ENCODE measurements around the gene NOPCHAP1. TPM values are rescaled to one million over a fixed set of nuclear protein-coding genes. Genes with fewer than 3 reads are reported as not detected.

The NOPCHAP1 gene
- total RNA-seq, 1 experiment from 2014 or later = 49.3 TPM

DNA sequence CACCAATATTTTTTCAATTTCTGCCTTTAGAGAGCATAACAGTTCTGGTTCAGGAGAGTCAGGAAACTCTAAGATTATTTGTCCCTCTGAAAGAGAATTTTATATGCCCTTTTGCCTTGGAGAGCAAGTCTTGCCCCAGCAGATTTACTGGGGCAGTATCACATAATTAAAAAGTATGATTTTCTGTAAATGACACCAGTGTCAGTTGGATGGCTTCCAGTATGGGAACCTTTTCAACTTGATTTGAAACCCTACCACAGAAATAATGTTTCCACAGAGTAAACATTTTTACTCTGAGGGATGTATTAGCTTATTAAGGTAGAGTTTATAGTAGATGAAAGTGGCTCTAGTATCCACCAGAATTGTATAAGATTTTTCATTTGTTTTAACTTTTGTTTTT, 15.4 kb downstream of the NOPCHAP1 start:
- H3K14ac ChIP-seq (ENCODE audit: insufficient read depth, low read length) = no peak overlapping the region
- H2AFZ ChIP-seq (ENCODE audit: low read length) = no peak overlapping the region
- H3T11ph ChIP-seq (ENCODE audit: low read length) = no peak overlapping the region
- H3K27ac Mint-ChIP-seq = no peak overlapping the region
- H3K79me2 ChIP-seq (ENCODE audit: insufficient read depth, low read length) = no peaks in the 10 kb centered on the region
- no peaks in the 10 kb centered on the region for H3K9me3 ChIP-seq (ENCODE audit: control insufficient read depth, low read depth, low read length)
- no peak overlapping the region for H4K91ac ChIP-seq (ENCODE audit: insufficient read length, low read depth, low read length)
- no peak overlapping the region for H3K27ac ChIP-seq (ENCODE audit: insufficient read length, low read depth, low read length)
- no peak overlapping the region for H3K4ac ChIP-seq (ENCODE audit: low read depth, low read length)
- H2BK15ac ChIP-seq (ENCODE audit: low read depth, low read length) = no peak overlapping the region
- TF ChIP-seq CTCF (conservative IDR thresholded peaks at IDR 0.05) = no peak
- H3K27me3 Mint-ChIP-seq (ENCODE audit: low read depth) = no peaks in the 10 kb centered on the region
- peaks cover 69 to 91% (median 88%) of the 10 kb centered on the region in 3 experiments for H3K36me3 Mint-ChIP-seq (ENCODE audit: insufficient read depth in 1 of 3, low read depth in 3 of 3)
- no peaks in the 10 kb centered on the region for H4K20me1 ChIP-seq (ENCODE audit: control insufficient read depth, insufficient read depth, insufficient read length)
- no peak overlapping the region for H2BK5ac ChIP-seq (ENCODE audit: insufficient read length, low read length)
- H2BK20ac ChIP-seq (ENCODE audit: low read depth, low read length, poor library complexity, severe bottlenecking) = no peak overlapping the region
- DNase-seq = no peak
- H4K8ac ChIP-seq (replicated peaks; ENCODE audit: insufficient read length, low read depth, low read length) = no peak overlapping the region
- H3K4me3 Mint-ChIP-seq = no peak overlapping the region
- H3K23ac ChIP-seq (ENCODE audit: insufficient read length, low read depth, low read length) = no peak overlapping the region
- H3K4me2 ChIP-seq (ENCODE audit: insufficient read depth, insufficient read length, low read length) = no peak overlapping the region
- no peak overlapping the region for H3K9ac ChIP-seq (ENCODE audit: extremely low read depth, insufficient read length, low read length)
- H2BK120ac ChIP-seq (ENCODE audit: low read depth, low read length, poor library complexity, severe bottlenecking) = no peak overlapping the region
- no peaks in the 10 kb centered on the region for H3K4me1 ChIP-seq (ENCODE audit: insufficient read depth, low read length)
- no peak overlapping the region for H3K18ac ChIP-seq (ENCODE audit: insufficient read length, low read depth, low read length)
- H4K5ac ChIP-seq (ENCODE audit: insufficient read length, low read depth, low read length) = no peak overlapping the region
- H3K79me1 ChIP-seq (ENCODE audit: insufficient read depth, low read depth, low read length, poor library complexity, severe bottlenecking) = no peaks in the 10 kb centered on the region
- no peaks in the 10 kb centered on the region for H3K9me3 Mint-ChIP-seq
- no peaks in the 10 kb centered on the region for H3K23me2 ChIP-seq (ENCODE audit: insufficient read length, low read depth, low read length, poor library complexity, severe bottlenecking)
- no peak overlapping the region for H2BK12ac ChIP-seq (ENCODE audit: insufficient read length, low read depth, low read length)
- no peaks in the 10 kb centered on the region for H3K4me1 Mint-ChIP-seq
- no peak overlapping the region for H2AK5ac ChIP-seq (ENCODE audit: insufficient read length, low read length)
- no peaks in the 10 kb centered on the region for H3K27me3 ChIP-seq (ENCODE audit: insufficient read depth, low read length)
- H3K56ac ChIP-seq (ENCODE audit: insufficient read length, low read depth, low read length) = no peak overlapping the region

Data from H9 (cell line).